Right lobe of liver (tissue), 6 donors: ENCODE data around the gene HDAC4. TPM values are rescaled to one million over a fixed set of nuclear protein-coding genes. Genes with fewer than 3 reads are reported as not detected.

Experiments
- ATAC-seq, 4 donors: fragments of 200-7000 bp; cut with Tn5 transposase; one replicate each; pipeline ENCODE4 v1.9.1; 2020; ENCODE audit warnings: mild to moderate bottlenecking in 4 of 4, moderate library complexity in 4 of 4
- DNase-seq, 3 donors: peaks; one replicate each; pipeline ENCODE4 v3.0.0-alpha.2; 2020
- H3K27ac ChIP-seq, 3 donors: fragments of 200-600 bp; one replicate each; pipeline ENCODE4 v1.8.0; 2022
- H3K27me3 ChIP-seq, 2 donors: fragments of 200-600 bp; one replicate each; pipeline ENCODE4 v1.8.0; 2022
- H3K36me3 ChIP-seq, 4 donors: fragments of 200-600 bp; sonication (generic) in 1 of 4; one replicate each; pipeline versions ENCODE4 v1.5.1 to v1.8.0; 2017 to 2022; ENCODE audit warnings: control low read depth in 1 of 4
- H3K4me1 ChIP-seq, 4 donors: fragments of 200-600 bp; sonication (generic) in 1 of 4; one replicate each; pipeline versions ENCODE4 v1.5.1 to v1.8.0; 2017 to 2022; ENCODE audit warnings: control low read depth in 1 of 4
- H3K4me3 ChIP-seq, 3 donors: fragments of 200-600 bp; one replicate each; pipeline ENCODE4 v1.8.0; 2022
- H3K9me3 ChIP-seq, 4 donors: fragments of 200-600 bp; sonication (generic) in 1 of 4; one replicate each; pipeline versions ENCODE4 v1.5.1 to v1.8.0; 2017 to 2022; ENCODE audit warnings: control low read depth in 1 of 4
- CTCF ChIP-seq, 4 donors: fragments of 200-600 bp in 3 of 4; fragments of 450-650 bp in 1 of 4; IDR thresholded peaks; one replicate each; pipeline versions ENCODE4 v1.5.1 to v1.8.0; 2016 to 2022; ENCODE audit warnings: antibody characterized with exemption in 4 of 4, mild to moderate bottlenecking in 2 of 4
- POLR2A ChIP-seq: fragments of 450-650 bp; IDR thresholded peaks from one replicate; pipeline ENCODE4 v1.6.1; 2017; ENCODE audit warnings: antibody characterized with exemption, mild to moderate bottlenecking
- WGBS: methylation state at CpG from one replicate; pipeline ENCODE4 v1.1.6; 2018; ENCODE audit warnings: low coverage, low lambda C conversion rate; ENCODE audit not compliant: insufficient coverage; ENCODE audit errors: missing lambda C conversion rate; 5-methylcytosine and 5-hydroxymethylcytosine counted together
- intact Hi-C, 2 donors: fragments of 100-400 bp; cut with DNase I; formaldehyde crosslinking; loops; one replicate each; pipeline versions ENCODE4 v1.11.2 to v1.14.1; 2022
- total RNA-seq, 6 experiments: library from RNA; depleted of rRNA in 2 of 6; stranded (reverse); fragments of >200 nt in 2 of 6; fragmentation: NEBNext Ultra II Directional in 3 of 6; extraction: Animal tissue kit (Norgen Biotek cat#: 25700) in 3 of 6; gene quantifications; one replicate each; pipeline versions ENCODE4 v1.1.0 to v1.2.4, GENCODE V29; 2016 to 2023
- donor health status: DM: no; HTN: yes; CAD: no.
- donor health status: DM: no; HTN: no; CAD: no.
- donor health status: DM: no; HTN: no; CAD: no.
- donor health status: DM: no; HTN: yes; CAD: no.
- donor health status: DM: no; HTN: yes; CAD: no.

HDAC4 gene
- total RNA-seq, 6 experiments from 2014 or later, result 8.9 to 22.4 (median 14.7) TPM

- no peaks in the 10 kb centered on the region for H3K27me3 ChIP-seq
- DNase-seq, result peak in 1 of 3 donors; percentile 45
- 88% methylated on average over 13 of the region's 31 CpGs for WGBS
- intact Hi-C loops, result no loop called here
- H3K27ac ChIP-seq, result no peak overlapping the region
- H3K9me3 ChIP-seq, result no peaks in the 10 kb centered on the region
- H3K4me3 ChIP-seq, result no peak overlapping the region
- H3K4me1 ChIP-seq, result no peaks in the 10 kb centered on the region
- peak; percentile 18 to 49 (median 34) for ATAC-seq
- TF ChIP-seq POLR2A, result no peak
- TF ChIP-seq CTCF (IDR thresholded peaks at IDR 0.05), result no peak
- no peaks in the 10 kb centered on the region for H3K36me3 ChIP-seq
These were observed 124.7 kb downstream of the HDAC4 start for GRCh38 chr2:239275847-239276831.

- Histone ChIP-seq H3K27ac (no peak overlapping the region), H3K4me3 (no peak overlapping the region), H3K4me1 (no peaks in the 10 kb centered on the region), H3K9me3 (no peaks in the 10 kb centered on the region), H3K27me3 (no peaks in the 10 kb centered on the region), H3K36me3 (no peaks in the 10 kb centered on the region)
- no peak for DNase-seq
- whole genome bisulfite sequencing, result 59% methylated on average over 5 of the region's 34 CpGs
- TF ChIP-seq POLR2A, result no peak
- no peak for TF ChIP-seq CTCF (IDR thresholded peaks at IDR 0.05)
- peak; percentile 35 to 67 (median 46) for ATAC-seq
- intact Hi-C loops, result no loop called here
These were observed 125.7 kb downstream of the HDAC4 start for GRCh38 chr2:239275044-239275685.

- Histone ChIP-seq H3K36me3 (no peaks in the 10 kb centered on the region), H3K27ac (no peak overlapping the region), H3K4me1 (no peaks in the 10 kb centered on the region), H3K9me3 (no peaks in the 10 kb centered on the region), H3K4me3 (no peak overlapping the region), H3K27me3 (no peaks in the 10 kb centered on the region)
- WGBS, result 85% methylated on average over 8 of the region's 16 CpGs
- peak in 1 of 4 donors; percentile 21 for ATAC-seq
- intact Hi-C loops, result no loop called here
- no peak for DNase-seq
- TF ChIP-seq CTCF (IDR thresholded peaks at IDR 0.05), result no peak
- no peak for TF ChIP-seq POLR2A
These were observed 126.3 kb downstream of the HDAC4 start for GRCh38 chr2:239274391-239275043.

- Histone ChIP-seq H3K27me3 (no peaks in the 10 kb centered on the region), H3K4me1 (peaks cover 0 to 3% (median 0%) of the 10 kb centered on the region in 4 donors), H3K4me3 (no peak overlapping the region), H3K36me3 (no peaks in the 10 kb centered on the region), H3K27ac (no peak overlapping the region), H3K9me3 (no peaks in the 10 kb centered on the region)
- WGBS, result 68% methylated on average over 11 of the region's 23 CpGs
- intact Hi-C loops, result no loop called here
- TF ChIP-seq POLR2A (no peak), CTCF (IDR thresholded peaks at IDR 0.05) (no peak)
- ATAC-seq (peak in 1 of 4 donors; percentile 13), DNase-seq (peak in 2 of 3 donors; percentile 42 to 59)
These were observed 127.3 kb downstream of the HDAC4 start for GRCh38 chr2:239273280-239274234.
